NCI-H2081 treated with DMSO at 0.1 percent for 48 hours (cell line): ENCODE results near the gene FEN1.

Source experiments
- DNase-seq: peaks from one replicate; lab custom pipeline; 2025; lab: John Stamatoyannopoulos, UW

FEN1 gene

GRCh38 chr11:61756452-61757212, 36.1 kb upstream of the FEN1 start:
- DNase-seq: no peak

- no peak for DNase-seq
These were observed 35.4 kb upstream of the FEN1 start for GRCh38 chr11:61757213-61757862.

GRCh38 chr11:61760946-61761345, 31.8 kb upstream of the FEN1 start:
- DNase-seq: no peak

GRCh38 chr11:61761440-61762222, 31.1 kb upstream of the FEN1 start:
- no peak for DNase-seq

GRCh38 chr11:61762223-61762615, 30.5 kb upstream of the FEN1 start:
- DNase-seq: no peak

- DNase-seq: no peak
These were observed 29.9 kb upstream of the FEN1 start for GRCh38 chr11:61762798-61763197.

- DNase-seq: no peak
These were observed 28.6 kb upstream of the FEN1 start for GRCh38 chr11:61763930-61764605.

- DNase-seq: no peak
These were observed 28.0 kb upstream of the FEN1 start for GRCh38 chr11:61764606-61765260.

GRCh38 chr11:61765550-61766253, 27.0 kb upstream of the FEN1 start:
- DNase-seq: no peak

- DNase-seq: no peak
These were observed 26.3 kb upstream of the FEN1 start for GRCh38 chr11:61766353-61766841.

GRCh38 chr11:61768376-61769076, 24.2 kb upstream of the FEN1 start:
- no peak for DNase-seq

GRCh38 chr11:61769169-61769920, 23.4 kb upstream of the FEN1 start:
- no peak for DNase-seq

GRCh38 chr11:61769946-61770683, 22.6 kb upstream of the FEN1 start:
- no peak for DNase-seq

- DNase-seq: no peak
These were observed 21.4 kb upstream of the FEN1 start for GRCh38 chr11:61771195-61771894.

- DNase-seq: no peak
These were observed 20.7 kb upstream of the FEN1 start for GRCh38 chr11:61771985-61772455.

GRCh38 chr11:61773356-61773755, 19.4 kb upstream of the FEN1 start:
- DNase-seq: no peak

GRCh38 chr11:61773809-61774208, 18.9 kb upstream of the FEN1 start:
- no peak for DNase-seq

- DNase-seq: no peak
These were observed 18.3 kb upstream of the FEN1 start for GRCh38 chr11:61774411-61774810.
